HG02610 (cell line): ENCODE results near the gene PTN.
"Not testable (repeated sequence)": the region's sequence is repeated elsewhere in the genome, so short reads cannot be mapped to it uniquely, and the experiment has no call there.

Source experiments
- ATAC-seq: cut with Tn5 transposase; IDR thresholded peaks from one replicate; pipeline ENCODE4 v1.9.1; 2021; ENCODE audit warnings: mild to moderate bottlenecking, moderate library complexity; ENCODE audit not compliant: unreplicated experiment

Gene PTN

DNA sequence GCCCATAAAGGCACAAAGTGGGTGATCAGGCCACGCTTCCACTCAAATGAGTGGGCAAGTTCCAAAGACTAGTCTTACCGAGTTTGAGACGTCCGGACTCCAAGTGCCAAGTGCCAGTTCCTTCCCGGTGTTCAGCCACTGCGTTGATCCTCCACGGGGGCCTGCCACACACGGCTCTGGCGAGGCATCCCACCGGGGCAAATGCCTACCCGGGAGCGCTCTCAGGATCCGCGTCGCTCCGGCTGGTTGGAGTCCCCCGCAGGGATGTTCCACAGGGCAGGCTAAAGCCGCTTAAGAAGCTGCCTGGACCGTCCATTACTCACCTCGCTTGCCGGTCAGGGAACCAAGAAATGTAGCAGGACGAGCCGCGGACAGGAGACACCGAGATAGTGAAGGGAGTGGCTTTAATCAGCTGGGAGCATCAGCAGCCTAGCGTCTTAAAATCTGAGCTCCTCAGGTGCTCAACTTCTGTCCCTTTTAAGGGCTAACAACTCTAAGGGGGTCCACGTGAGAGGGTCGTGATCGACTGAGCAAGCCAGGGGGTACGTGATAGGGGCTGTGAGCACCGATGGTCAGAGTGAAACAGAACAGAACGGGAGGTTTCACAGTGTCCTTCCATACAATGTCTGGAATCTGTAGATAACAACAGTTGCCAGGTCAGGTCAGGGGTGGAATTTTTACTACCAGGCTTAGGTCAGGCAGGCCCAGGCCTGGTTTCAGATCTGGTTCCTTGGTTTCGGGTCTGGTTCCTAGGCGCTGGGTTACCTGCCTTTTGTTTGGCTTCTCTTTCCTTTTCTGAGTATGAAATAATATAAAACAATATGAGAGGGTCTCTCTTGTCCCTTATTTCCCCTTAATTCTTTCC, 75.3 kb downstream of the PTN start:
- not testable (repeated sequence) for ATAC-seq

DNA sequence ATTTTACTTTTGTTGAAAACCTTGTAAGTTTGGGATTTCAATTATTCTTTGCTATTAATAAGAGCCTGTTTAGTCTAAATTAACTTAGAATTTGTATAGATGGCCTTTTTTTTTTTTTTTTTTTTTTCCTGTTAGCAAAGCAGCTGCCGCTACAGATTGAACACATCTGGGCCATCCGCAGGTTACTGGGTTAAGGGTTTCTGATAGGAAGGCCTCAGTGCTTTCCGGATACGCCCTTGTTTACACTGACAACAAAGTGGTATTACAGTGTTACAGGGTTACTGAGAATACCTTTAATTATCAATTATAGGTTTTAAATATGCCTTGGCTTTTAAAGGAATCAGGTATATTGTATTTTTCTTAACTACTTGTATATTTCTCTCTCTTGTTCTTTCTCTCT, 76.8 kb downstream of the PTN start:
- no peak for ATAC-seq

DNA sequence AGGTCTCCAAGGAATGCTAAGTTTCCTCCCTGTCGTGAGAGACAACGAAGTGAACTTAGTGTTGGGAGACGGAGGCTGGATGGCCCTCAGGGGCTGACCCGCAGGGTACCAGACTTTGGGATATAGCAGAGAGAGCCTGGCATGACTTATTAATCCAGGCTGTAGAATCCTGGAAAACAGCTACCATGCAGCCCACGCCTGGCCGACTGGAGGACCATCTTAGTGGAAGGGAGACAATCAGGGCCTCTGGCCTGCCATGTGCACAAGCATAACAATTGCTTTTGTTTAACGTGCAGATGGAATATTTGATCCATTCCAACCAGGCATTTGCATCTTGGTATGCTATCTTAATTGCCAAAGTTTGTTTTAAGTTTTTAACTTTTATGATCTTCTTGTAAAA, 78.1 kb downstream of the PTN start:
- ATAC-seq: not testable (repeated sequence)

DNA sequence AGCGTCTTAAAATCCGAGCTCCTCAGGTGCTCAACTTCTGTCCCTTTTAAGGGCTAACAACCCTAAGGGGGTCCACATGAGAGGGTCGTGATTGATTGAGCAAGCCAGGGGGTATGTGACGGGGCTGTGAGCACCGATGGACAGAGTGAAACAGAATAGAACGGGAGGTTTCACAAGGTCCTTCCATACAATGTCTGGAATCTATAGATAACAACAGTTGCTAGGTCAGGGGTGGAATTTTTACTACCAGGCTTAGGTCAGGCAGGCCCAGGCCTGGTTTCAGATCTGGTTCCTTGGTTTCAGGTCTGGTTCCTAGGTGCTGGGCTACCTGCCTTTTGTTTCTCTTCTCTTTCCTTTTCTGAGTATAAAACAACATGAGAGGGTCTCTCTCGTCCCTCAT, 80.9 kb downstream of the PTN start:
- no peak for ATAC-seq

DNA sequence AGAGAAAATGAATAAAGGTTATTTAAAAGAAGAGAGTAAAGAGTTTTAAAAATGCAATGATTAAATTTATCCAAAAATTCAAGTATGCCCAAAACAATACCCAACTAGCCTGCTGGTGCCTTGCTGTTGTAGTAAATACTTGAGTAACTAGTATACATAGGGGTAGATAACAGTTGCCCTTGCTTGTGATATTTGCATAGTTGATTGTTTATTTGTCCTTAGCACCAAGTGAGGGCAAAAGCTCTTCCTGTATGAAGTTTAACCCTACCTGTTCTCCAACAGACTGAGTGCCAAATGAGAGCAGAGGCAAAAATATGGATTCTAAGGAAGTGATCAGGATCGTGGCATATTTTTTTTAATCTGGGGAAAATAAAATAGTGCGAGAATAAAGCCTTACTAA, 85.0 kb downstream of the PTN start:
- ATAC-seq: no peak

DNA sequence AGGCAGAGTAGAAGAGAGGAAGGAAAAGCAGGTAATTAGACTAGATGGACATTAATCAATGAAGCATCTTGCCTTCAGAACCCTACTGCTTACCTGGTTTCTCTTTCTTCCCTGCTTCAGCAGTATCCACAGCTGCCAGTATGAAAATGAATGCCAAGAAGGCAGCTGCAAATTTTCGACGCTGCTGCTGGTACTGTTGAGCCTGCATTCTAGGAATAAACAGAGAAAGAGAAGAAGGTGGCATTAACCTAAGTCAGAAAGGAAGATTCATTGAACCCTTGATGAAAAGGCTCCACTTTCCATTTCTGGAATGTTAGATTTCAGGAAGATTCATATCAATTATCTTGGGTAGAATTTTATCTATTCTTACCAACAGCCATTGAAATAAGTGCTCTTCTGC, 88.8 kb downstream of the PTN start:
- ATAC-seq: no peak

DNA sequence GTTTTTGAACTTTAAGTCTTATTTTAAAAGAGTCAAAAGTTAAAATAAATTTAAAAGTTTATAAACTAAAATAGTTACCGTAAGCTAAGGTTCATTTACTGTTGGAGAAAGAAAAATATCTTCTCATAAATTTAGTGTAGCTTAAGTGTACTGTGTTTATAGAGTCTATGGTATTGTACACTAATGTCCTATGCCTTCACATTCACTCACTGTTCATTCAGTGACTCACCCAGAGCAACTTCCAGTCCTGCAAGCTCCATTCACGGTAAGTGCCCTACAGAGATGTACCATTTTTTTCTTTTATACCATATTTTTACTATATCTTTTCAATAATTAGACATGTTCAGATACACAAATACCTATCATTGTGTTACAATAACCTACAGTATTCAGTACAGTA, 97.6 kb downstream of the PTN start:
- no peak for ATAC-seq

DNA sequence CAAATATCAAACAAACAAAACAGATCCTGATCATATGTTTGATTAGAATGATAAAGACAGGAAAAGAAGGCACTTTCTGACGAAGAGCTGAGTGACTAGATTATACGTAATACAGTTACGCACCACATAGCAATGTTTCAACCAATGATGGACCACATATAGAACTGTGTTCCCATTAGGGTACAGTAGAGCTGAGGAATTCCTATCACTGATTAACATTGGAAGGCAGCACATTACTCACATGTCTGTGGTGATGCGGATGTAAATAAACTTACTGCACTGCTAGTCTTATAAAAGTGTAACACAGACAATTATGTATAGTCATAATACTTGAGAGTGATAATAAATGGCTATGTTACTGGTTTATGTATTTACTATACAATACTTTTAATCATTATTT, 98.3 kb downstream of the PTN start:
- no peak for ATAC-seq

DNA sequence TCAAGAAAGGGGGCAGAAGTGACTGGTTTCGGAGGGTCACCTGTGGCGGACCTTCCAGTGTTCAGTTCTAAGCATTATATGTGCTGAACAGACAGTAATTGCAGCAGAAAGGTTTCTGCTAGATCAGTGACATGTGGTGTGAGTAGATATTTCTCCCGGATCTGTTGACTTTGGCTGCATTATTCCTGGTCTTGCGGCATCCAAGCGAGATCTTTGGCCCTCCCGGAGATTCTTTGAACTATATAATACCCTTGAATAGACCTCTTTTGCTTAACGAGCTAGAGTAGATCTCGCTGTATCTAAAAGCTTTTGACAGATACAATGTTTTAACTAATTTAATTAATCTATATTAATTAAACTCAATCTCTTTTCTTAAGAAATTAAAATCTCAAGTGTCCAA, 99.8 kb downstream of the PTN start:
- no peak for ATAC-seq

DNA sequence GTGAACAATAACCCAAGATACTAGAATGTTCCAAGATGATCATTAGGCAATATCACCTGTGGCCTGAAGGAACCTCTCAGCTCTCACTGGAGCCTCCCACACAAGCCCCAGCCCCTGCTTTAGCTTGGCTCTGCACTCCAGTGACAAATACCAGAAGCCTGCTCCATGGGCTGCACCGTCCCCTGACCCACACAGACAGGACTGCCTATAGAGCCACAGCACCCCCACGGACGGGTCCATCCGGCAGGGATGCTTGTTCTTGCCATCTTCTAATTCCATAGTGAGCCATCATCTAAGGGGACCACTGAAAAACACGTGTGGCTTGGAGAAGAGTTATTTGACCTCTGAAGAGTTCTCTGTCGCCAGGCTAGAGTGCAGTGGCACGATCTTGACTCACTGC, 100.9 kb downstream of the PTN start:
- ATAC-seq: no peak

DNA sequence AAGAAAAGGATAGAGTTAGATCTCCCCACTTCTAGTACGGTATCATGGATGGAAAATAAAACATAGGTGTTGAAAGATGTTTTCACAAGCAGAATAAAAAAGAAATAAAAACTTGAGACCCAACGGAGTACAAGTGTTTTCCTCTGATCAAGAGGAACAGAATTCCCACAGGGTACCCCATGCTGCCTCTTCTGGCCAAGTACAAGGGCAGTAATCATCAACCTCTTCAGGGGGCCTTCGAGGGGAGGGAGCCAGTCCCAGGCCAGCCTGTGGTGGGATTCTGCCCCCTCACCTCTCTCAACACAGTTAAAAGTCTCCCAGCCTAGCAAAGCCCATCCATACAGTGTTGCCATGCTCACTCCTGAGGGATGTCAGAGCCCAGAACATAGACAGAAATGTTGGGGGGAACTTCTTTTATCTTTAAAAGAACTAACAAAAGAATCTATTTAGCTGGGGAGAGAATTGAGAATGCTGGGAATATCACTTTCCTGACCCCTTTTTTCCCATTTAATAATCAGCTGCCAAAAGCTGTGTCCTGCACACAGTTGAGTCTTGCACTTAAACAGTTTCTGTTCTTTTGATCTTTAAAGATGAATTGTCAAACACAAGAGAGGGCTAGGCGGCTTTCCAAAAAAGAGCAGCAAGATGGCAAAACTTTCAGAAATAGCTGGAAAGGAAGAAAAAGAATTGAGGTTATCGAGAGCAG, 101.7 kb downstream of the PTN start:
- no peak for ATAC-seq

DNA sequence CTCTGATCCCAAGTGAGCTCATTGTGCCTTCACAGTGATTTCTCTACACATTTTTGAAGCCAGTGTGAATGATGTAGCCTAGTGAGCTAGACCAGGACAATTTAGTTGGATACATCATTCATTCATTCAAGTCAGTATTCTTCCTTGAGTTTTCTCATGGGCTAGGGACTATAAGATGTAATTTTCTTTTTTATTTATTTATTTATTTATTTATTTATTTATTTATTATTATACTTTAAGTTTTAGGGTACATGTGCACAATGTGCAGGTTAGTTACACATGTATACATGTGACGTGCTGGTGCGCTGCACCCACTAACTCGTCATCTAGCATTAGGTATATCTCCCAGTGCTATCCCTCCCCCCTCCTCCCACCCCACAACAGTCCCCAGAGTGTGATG, 104.3 kb downstream of the PTN start:
- ATAC-seq: not testable (repeated sequence)

DNA sequence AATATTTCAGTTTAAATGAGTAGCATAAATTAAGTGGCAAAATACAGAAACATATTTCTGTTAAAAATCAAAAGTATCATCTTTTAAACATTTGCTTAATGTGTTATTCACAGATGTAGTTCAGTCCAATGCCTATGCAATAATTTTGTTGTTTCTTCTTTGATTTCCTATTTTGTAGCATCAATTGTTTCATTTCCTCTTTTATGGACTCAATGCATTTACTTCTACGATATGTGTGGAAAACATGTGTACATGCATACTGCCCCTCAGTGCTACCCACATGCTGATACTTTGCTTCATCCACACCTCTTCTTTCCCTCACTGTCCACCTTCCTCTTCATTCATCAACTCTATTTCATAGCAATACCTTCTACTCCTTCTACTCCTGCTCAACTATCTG, 108.1 kb downstream of the PTN start:
- no peak for ATAC-seq

DNA sequence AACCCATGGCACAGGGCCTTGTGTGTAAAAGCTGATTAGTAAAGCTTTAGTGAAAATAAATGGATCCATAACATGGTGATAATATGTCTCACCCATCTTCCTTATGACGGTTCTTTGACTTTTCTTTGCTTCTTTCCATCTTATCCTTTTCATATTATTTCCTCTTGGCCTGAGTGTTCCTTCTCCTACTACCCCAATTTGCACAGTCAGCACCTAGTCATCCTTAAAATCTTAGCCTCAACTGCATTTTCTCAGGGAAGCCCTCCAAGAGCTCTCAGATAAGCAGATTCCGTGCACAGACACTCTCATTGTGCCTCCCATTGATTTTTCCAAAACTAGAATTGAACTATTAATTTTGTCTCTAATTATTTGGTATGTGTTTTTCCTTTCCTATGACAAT, 112.4 kb downstream of the PTN start:
- no peak for ATAC-seq

DNA sequence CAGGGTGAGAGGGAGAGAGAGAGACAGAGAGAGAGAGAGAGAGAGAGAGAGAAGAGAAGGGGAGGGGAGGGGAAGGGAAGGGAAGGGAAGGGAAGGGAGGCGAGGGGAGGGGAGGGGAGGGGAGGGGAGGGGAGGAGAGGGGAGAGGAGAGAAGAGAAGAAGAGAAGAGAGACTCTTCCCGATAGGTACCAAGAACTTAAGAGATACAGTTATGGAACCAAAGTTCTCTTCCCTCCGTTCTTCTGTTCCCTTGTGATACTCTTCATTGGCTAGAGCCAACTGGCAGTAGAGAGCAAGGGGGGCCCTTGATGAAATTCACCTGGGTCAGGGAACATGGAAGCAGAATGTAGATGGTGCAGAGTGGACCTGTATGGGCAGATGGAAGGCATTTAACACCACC, 122.1 kb downstream of the PTN start:
- ATAC-seq: no peak

DNA sequence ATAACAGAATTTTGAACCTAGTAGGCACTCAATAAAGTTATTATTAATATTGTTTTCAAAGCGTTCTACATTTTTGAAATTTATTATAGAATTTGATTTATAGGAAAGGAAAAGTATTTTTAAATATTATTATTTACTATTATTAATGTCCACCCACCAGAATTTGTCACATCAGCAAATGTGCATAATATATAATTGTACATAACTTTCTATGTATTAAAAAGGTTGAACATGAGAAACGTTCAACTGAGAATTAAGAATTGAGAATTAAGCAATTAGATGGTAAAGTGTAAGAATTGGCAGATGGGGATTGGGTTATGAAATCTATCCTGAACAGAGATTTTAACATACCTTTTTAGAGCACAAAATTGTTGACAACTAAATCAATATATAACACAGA, 129.8 kb downstream of the PTN start:
- no peak for ATAC-seq

DNA sequence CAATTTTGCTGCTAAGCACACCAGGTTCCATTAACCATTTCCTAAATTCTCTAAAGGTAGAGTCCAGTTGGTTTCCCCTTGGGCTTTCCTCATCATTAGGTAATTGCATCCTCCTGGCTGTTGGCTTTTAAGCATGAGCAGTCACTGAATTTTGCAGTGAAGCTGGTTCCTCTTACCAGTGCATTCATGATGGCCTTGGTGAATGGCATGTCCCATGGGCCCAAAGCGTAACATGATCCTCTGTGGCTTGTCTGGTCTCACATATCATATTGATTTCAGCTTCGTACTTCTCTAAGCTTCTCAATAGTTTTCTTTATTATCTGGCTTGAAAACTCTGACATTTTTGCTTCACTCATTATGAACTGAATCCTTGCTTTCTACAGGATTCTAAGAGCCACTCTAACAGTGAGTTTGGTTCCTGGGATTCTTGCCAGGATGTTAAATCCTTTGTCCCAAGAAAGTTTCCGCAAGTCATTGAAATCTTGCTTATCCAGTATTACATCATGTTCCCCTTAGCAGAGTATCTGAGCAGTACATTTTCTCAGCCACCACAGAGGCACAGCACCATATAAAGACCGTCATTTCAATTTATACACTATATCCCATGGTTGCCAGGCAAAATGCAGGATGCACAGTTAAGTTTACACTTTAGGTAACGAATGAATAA, 134.2 kb downstream of the PTN start:
- ATAC-seq: no peak

DNA sequence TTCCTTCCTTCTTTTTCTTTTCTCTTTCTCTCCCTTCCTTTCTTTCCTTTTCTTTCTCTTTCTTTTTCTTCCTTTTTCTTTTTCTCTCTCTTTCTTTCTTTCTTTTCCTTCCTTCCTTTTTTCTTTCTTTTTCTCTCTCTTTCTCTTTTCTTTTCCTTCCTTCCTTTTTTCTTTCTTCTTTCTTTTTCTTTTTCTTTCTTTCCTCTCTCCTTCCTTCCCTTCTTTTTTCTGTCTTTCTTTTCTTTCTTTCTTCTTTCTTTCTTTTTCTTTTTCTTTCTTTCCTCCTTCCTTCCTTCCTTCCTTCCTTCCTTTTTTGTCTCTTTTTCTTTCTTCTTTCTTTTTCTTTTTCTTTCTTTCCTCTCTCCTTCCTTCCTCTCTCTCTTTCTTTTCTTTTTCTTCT, 136.8 kb downstream of the PTN start:
- ATAC-seq: no peak

DNA sequence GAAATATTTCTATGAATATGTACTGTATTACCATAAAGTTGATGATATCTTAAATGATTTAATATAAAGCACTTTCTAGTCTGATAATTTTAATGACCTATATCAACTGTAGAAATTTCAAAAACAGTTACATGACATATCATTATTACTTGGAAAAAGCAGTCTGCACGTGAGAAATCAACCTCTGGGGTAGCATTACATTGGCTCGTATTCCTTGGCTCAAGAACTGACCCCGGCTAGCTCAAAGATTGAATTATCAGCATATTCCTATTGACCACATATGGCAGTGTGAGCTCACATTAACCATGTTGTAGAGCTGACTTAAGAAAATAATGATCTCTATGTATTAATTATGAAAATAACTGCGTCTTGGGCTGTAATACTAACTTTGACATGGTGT, 139.3 kb downstream of the PTN start:
- ATAC-seq: no peak

DNA sequence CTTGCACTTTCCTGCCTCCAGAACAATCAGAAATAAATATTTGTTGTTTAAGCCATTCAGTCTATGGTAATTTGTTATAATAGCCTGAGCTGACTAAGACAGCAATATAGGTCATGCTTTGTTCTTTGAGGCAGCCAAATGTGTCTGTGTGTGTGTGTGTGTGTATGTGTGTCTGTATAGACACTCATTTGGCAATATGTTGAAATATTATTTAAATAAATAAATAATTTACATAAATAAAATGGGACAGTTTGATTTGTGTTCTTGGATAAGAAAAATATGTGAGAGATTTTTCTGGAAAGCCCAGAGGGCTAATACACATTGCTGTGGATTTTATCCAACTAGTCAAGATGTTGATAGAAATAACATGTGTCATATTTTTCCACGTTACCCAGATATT, 140.2 kb downstream of the PTN start:
- no peak for ATAC-seq

DNA sequence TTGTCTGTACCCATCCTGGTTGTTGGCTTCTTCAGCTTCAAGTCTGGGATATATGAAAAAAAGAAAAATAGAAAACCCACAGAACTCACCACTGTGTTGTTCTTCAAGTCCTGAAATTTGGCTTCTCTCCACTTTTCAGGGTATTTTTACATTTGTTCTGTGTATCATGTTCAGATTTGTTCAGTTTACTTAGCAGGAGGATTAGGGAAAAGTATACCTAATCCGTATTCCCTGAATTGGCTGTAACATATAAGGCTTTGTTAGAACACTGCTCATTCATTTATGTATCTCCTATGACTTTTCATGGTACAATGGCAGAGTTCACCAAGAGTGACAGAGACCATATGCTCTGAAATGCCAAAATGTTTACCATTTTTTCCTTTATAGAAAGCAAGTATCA, 146.9 kb downstream of the PTN start:
- ATAC-seq: no peak

DNA sequence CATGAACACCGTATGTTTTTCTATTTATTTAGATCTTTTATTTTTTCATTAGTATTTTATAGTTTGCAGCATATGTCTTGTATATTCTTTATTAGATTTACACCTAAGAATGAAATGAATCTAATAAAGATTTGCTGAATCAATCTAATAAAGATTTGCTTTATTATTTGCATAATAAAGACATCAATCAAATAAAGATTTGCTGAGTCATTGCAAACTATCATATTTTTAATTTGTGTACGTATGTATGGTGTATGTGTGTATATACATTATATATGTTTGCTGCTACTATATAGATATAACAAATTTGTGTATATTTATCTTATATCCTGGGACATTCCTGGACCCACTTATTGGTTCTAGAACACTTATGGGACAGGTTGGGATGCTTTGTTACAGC, 147.5 kb downstream of the PTN start:
- no peak for ATAC-seq
